Ramos (cell line): ENCODE measurements around the gene LAMA2.
"Not testable (repeated sequence)": the region's sequence is repeated elsewhere in the genome, so short reads cannot be mapped to it uniquely, and the experiment has no call there.

Source experiments
- in situ Hi-C: fragments of 300-500 bp; cut with MboI; formaldehyde crosslinking; loops from one replicate; pipeline ENCODE4 v1.14.3; 2022; ENCODE audit warnings: low sequenced_read_pairs; ENCODE audit not compliant: unreplicated experiment

Gene LAMA2

DNA sequence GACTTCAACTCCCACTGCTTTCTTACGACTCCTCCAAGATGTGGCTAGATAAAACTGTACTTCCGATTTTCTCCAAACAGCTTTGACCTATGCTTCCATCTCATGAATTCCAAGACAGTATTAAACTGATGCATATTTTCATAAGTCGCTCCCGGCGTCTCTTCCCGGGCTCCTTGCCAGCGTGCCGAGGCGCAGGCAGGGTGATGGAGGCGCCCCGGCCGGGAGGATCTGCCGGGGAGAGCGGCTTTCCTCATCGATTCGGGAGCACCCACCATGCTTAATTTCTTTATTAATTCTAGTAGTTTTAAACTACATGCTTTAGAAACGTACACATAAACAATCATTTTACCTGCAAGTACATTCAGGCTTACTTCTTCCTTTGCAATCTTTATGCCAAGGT, 276.3 kb downstream of the LAMA2 start:
- in situ Hi-C loops = not testable (repeated sequence)

GRCh38 chr6:129162605-129163004, 279.7 kb downstream of the LAMA2 start:
- in situ Hi-C loops = no loop called here

DNA sequence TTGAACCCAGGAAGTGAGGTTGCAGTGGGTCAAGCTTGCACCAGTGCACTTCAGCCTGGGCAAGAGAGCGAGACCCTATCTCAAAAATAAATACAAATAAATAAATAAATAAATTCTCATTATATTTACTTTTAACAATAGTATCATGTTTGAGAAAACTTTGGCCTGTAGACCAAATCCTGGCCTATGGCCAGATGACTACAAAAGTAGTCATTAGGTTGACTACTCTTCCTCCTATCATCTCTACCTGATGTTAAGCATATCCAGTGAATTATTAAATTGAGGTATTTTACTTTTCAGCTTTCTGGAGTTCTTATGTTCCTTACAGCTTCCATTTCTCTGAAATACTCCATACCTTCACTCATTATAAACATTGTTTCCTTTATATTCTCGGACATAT, 280.6 kb downstream of the LAMA2 start:
- in situ Hi-C loops = no loop called here

DNA sequence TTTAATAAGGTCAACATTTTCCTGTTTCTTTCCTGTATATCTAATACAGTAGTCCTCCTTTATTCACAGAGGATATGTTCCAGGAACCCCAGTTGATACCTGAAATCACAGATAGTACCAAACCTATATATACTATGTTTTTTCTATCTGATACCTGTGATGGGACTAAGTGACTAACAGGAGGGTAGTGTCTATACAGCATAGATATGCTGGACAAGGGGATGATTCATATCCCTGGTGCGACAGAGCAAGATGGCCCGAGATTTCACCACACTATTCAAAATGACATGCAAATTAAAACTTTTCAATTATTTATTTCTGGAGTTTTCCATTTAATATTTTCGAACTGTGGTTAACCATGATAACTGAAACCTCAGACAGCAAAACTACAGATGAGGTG, 281.1 kb downstream of the LAMA2 start:
- in situ Hi-C loops = no loop called here

- in situ Hi-C loops = not testable (repeated sequence)
Measured at GRCh38 chr6:129172279-129172995, 289.5 kb downstream of the LAMA2 start.

DNA sequence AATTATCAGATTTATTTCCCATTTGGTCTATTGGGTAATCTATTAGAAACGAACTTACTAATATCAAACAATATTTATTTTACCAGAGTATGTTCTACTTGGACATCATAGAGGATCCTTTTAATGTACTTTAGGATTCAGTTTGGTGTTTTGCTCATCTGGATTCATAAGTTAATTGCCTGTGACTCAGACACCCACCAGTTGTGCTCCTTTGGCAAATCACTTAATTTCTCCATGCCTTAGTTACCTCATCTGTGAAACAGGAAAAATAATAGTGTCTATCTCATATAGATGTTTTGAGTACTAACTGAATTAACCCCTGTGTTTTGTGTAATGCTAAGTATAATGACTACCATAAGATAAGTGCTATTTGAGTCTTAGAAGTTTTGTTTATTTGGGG, 292.1 kb downstream of the LAMA2 start:
- in situ Hi-C loops = no loop called here

DNA sequence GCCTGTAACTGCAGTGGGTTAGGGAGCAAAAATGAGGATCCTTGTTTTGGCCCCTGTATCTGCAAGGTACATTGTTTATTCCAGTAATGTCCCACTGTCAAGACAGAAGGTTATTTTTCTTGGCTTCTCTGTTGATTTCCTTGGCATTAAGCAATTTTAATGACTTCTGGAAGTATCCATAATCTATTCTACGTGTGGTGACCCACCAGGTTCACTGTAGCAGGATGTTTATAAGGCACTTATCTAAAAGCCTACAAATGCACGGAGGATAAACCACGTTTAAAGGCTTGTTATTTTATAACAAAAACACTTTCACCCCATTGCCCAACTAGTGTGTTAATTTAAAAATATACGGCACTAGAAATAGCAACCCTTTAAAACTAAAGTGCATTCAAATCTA, 294.9 kb downstream of the LAMA2 start:
- in situ Hi-C loops = no loop called here

GRCh38 chr6:129179283-129179682, 296.3 kb downstream of the LAMA2 start:
- in situ Hi-C loops = no loop called here

DNA sequence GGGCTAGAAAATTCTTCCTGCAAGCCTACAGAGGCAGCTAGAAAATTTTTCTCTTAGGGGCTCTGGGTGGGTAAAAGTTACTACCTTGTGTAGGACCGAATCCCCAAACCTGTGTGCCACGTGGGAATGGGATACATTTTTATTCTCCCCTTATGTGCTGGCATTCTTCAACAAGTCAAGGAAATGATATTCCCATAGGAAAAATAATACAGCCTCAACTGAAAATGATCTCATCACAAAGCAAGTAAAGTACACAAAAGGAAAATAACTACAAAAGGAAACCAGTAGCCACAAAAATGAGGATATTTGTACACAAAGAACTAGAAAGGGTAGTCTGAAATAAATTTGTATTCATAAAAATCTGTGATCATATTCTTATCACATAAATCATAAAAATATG, 298.1 kb downstream of the LAMA2 start:
- in situ Hi-C loops = no loop called here

DNA sequence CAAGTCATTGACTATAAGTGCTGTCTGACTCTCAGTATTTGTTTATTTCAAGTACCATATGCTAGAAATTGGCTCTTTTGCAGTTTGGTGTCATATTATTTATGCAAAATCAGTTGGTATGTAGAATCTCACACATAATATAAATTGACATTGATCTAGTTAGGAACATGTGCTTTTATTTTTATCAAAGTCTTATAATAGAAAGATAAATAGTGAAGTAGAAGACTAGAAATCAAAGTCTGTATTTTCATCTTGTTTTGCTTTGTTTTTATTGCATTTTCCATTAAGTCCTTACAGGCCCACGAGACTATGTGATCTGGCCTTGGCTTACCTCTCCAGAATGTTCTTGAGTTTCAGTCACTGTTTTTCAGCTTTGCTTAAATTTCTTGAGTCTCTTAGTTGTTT, 300.3 kb downstream of the LAMA2 start:
- in situ Hi-C loops = no loop called here

DNA sequence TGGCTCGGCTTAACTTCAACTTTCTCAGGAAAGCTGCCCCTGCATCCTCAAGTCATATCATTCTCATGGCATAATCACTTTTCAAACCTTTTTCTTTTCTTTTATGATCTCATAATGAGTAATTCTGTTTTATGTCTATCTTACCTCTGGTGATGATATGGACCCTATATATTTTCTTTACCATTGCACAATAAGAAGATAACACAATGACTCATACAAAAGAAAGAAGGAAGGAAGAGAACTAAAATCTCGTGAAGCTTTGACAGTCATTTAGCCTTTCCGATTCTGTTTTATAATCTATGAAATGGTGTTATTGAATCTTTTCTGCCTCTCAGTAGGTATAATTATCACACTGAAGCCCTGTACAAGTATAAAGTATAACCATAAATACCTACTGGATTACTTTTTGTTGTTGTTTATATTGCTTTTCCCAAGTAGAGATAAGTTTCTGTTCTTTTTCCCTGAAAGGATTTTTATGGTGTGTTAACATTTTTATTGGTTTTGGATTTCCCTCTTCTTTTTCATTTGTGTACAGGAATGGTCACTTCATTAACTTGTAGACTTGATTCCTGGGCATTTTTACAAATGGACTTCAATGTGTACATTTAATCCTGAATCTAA, 300.9 kb downstream of the LAMA2 start:
- in situ Hi-C loops = no loop called here

- in situ Hi-C loops = no loop called here
Measured at GRCh38 chr6:129184324-129184723, 301.4 kb downstream of the LAMA2 start.

GRCh38 chr6:129184808-129185366, 301.9 kb downstream of the LAMA2 start:
- in situ Hi-C loops = no loop called here

DNA sequence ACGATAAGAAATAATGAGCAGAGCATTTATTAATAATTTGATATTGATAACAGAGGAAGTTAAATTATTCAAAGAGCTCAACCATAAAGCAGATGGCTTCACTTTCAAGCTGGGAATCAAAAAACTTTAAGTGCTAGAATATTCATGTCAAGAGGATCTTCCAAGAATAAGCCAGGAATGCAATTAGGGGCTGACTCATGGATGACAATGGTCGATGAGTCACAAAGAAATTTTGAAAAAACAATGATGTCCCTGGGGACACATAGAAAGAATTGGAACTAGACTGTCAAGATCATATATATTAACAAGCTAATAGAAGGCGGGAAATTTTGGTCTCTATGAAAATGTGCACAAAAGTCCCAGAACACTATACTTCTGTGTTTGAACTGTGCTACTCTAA, 304.1 kb downstream of the LAMA2 start:
- in situ Hi-C loops = no loop called here

- in situ Hi-C loops = no loop called here
Measured at GRCh38 chr6:129188306-129188705, 305.4 kb downstream of the LAMA2 start.

DNA sequence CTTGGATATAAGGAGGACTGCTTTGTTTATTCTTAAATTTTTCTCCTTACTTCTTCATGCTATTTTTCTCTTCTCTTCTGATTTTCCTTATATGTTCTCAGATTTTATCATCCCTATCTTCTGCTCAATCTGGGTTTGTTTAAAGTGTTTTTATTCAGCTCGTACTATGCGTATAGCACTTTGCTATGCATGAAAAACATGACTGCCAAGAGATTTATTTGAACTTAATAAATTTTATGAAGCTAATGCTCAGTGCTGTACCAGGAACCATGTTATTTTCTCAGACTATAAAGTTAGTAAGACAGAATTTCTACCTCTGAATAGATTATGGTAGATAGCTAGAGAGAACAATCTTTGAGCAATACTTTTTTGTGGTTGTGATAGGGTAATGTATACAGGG, 305.9 kb downstream of the LAMA2 start:
- in situ Hi-C loops = no loop called here

GRCh38 chr6:129189266-129189665, 306.3 kb downstream of the LAMA2 start:
- in situ Hi-C loops = no loop called here

- in situ Hi-C loops = no loop called here
Measured at GRCh38 chr6:129191235-129191634, 308.3 kb downstream of the LAMA2 start.

- in situ Hi-C loops = no loop called here
Measured at GRCh38 chr6:129192458-129192989, 309.6 kb downstream of the LAMA2 start.

DNA sequence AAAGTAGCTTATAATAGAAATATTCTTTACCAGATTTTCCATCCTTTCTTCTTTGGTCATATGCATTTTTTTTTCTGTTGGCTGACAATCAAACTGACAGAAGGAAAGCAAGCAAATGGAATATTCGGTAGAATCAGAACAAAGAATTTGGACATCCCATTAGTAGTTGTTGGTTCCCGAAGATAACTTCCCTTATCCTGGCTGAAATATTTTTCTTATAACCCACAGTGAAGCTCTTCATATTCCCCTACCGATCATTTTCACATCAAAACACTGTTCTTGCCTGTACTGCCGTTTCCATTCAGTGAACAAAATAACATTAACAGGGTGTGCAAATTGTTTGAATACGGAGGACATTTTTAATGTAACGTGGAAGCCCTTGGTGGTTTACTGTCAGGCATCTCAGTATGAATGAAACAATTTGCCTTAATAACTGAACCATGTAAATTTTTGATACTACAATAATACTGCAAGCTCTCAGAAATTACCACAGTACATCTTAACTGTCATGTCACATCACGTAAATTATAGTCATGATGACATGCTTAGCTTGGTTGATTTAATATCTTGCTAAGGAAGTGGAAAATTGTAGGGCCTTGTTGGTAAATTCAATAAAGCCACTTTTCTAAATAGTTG, 311.5 kb downstream of the LAMA2 start:
- in situ Hi-C loops = no loop called here

GRCh38 chr6:129195161-129195560, 312.2 kb downstream of the LAMA2 start:
- in situ Hi-C loops = no loop called here
